Measurements from ENCODE around the gene RAD51B.
"Not testable (repeated sequence)": the region's sequence is repeated elsewhere in the genome, so short reads cannot be mapped to it uniquely, and the experiment has no call there.

The RAD51B gene

DNA sequence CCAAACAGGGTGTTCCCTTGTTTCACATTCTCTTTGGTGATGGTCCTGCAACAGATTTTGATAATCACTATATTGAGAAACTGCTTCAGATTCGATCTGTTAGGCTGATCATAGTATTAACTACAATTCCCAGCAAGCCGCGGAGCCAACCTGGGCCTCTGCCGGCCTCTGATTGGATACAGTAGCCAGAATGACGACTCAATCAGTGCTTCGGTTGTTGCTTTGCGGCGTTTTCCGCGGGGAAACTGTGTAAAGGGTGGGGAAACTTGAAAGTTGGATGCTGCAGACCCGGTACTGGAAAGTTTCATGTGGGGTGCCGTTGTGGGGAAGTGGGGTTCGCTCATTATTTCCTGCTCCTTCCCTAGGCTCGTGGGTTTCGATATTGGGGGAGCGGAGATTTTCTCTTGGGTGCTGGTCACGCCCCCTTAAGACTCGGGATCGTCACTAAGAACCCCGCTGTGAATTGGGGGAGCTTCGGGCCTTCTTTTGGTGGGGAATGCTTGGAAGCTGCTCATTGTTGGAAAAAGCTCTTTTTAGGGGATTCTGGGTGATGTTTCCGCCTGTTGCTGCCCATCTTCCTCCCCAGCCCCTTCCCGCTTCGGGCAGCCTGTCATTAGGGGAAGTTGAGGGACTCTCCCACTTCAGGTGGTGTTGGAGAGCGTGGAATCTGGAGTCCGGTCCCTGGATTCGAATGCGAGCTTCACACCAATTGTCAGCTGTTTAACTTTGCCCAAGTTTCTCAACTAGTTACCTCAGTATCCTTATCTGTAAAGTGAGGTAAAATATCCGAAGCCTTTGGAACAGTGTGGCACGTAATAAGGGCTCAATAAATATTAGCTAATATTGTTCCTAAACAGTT, at the start of gene RAD51B:
Gene RAD51B, plus strand, starts transcription at position 217 of the 859 bp plus-strand sequence.
- DNase-seq (ENCODE audit: low spot score), result peak; percentile 90

DNA sequence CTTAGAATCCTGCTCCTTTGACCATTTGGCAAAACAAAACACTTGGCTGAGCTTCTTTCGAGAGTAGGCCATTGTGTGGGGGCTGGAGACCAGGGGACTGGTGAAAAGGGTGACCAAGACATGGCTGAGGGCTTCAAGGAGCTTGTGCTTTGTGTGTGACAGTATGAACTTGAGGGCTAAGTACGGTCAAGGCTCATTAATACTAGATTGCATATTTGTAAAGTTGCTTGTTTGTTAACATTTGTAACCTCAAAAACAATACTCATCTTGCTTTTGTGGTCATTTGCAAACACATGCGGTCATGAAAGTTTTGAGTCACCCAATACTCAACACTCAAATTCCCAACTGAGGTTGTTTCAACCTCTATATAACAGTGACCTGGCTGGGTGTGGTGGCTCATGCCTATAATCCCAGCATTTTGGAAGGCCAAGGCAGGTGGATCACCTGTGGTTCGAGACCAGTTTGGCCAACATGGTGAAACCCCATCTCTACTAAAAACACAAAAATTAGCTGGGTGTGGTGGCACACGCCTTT, 45.7 kb upstream of the RAD51B start:
- DNase-seq (ENCODE audit: low spot score), result no peak

DNA sequence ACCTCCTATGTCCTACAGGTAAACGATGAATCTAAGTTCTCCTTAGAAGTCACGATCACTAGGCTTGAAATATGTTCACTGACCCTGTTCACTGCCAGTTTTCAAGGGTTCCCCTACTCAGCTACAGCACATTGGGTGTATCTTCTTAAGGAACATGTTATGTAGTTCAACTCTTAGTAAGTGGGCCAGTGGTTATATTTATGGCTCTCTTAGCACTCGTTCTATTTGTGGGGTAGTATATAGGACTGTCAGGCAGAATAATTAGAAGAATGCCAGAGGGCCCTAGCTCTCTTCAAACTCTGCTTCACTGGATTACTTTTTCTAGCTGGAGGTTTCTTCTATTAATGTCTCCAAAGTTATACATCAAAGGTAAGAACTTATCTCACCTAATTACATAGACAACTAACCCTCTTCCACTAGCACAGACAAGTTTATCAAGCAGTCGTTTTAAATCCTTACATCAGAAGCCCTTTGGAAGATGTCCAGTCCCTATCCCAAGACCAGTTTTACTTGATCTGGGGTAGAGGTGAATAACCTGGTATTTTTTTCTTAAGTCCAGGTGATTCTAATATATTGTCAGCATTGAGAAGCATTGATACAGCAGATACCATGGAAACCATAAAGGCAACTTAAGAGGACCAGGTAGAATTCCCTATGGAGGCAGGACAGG, 42.8 kb upstream of the RAD51B start:
- no peak for DNase-seq (ENCODE audit: low spot score)

DNA sequence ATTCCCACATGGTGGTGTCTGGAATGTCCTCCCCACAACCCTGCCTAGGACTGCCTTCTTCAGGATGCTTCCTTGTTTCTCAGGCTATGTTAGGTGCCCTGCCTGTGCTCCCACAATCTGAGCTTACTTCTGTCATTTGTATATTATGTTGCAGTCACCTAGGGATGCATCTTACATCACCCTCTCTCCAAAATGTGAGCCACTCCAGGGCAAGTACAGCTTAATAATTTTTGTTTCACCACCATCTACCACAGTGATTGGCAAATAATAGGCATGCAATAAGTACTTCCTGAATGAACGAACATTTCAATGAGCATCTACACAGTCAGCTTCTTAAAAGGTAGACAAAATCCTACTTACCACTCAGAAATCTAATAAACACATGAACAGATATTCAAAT, 40.8 kb upstream of the RAD51B start:
- no peak for DNase-seq (ENCODE audit: low spot score)

DNA sequence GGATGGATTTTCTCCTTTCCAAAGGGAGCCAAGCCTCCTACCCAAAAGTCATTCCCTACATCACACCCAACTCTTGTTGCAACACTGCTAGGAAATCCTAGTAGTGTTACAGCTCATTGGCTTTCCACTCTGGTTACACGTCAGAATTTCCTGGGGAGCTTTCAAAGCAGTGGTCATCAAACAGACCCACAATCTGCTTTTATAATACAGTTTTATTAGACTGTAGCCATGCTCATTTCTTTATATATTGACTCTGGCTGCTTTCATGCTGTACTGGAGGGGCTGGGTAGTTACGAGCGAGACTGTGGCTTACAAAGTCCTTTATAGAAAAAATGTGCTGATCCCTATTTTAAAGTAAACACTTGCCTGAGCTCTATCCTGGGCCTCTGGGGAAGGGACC, 37.5 kb upstream of the RAD51B start:
- no peak for DNase-seq (ENCODE audit: low spot score)

DNA sequence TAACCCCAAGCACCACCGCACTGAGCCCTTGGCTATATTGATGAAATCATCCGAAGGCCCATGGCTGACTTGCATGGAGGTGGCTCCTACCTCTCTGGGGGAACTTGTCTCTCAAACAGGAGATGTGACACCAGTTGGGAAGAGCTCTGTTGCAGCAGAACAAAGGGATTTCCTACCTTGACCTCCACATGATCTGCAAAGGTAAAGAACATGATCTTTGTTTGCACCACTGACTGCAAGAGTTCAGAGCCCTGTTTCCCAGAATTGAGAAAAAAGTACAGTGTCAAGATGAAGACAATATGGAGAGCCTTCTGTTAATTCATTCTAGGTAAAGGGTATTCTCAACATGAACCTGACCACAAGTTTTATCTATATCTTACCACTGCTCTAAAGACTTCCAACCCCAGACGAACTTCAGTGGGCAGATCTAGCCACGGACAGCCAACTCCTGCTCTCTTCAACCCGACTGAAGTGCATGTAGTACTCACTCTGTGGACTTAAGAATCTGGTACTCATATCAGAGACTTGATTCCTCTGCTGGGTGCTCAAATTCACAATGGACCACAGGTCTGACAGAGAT, 35.2 kb upstream of the RAD51B start:
- no peak for DNase-seq (ENCODE audit: low spot score)

DNA sequence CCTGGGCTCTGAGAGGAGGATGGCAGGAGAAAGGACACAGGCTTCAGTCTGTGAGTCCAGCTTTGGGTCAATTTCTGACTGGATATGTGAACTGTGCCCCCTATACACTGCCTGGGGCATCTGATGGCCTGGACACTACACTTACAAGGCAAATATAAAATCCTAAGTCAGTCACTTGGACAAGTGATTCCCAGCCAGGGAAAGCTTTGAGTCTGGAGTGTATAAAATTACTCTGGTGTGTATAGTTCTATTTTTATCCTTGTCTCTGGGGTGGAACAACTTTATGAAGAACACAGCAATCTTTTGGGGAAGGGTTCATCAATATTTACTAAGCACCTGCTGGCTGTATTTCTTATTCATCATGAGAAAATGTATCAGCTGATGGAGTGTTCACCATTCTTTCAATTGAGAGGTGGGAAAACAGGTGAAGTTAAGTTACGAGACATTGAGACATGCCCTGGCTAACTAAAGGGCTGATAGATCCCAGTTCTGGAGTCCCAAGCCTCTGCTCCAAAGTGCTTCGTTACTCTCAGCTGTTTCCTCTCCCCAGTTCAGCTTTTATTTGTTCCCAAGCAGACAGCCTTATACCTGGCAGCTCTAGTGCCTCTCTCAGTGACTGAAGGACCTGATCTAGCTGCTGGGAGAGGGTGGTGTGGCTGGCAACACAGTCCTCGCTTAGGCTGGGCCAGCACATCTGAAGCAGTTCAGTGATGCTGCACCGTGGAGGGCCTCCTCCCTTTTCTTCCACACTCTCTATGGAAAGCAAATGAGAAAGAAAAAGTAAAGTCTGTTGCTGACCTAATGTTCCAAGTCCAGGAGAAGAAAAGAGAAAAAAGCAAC, 34.1 kb upstream of the RAD51B start:
- no peak for DNase-seq (ENCODE audit: low spot score)

DNA sequence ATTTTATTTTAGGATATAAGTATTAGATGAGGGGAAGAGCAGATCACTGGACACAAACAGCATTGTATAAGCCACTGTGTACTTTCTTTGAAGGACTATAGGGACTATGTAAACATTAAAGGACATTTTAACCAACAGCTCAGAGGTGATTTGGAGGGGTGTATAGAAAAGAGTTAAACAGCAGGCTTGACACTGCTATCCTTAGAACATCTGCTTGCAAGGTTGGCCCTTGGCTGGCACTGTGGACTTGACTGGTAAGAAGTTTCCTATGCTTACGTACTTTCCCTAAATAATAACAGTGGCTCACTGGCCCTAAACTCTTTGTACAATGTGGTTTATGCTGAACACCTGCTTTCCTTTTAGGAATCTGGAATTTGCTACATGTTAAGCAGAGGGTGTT, 31.9 kb upstream of the RAD51B start:
- DNase-seq (ENCODE audit: low spot score), result no peak

DNA sequence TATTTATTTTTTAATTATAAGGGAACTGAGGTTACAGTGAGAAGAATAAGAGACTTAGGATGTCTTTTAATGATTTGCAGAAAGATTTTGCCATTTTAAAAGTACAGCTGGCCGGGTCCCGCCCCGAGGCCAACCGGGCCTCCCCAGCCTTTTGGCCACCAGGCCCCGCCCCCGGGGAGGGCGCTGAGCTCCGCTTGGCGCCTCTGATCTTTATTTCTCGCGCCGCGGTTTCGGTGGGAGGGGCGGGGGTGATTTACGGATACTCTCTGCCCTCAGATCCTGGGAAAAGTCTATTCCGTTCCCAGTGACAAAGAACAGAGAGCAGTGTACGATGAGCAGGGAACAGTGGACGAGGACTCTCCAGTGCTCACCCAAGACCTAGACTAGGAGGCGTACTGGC, 20.8 kb upstream of the RAD51B start:
- no peak for DNase-seq (ENCODE audit: low spot score)

DNA sequence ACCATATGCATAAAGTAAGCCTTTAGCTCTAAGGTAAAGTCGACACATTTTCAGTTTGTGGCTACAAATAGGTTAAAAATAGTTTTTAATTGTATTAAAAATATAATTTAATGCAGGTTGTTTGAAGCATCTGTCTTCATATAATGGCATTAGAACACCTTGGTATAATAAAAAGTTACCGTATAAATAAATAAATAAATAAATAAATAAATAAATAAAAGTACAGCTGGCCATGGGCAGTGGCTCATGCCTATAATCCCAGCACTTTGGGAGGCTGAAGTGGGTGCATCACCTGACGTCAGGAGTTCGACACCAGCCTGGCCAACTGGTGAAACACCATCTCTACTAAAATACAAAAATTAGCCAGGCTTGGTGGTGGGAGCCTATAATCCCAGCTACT, 18.8 kb upstream of the RAD51B start:
- no peak for DNase-seq (ENCODE audit: low spot score)

DNA sequence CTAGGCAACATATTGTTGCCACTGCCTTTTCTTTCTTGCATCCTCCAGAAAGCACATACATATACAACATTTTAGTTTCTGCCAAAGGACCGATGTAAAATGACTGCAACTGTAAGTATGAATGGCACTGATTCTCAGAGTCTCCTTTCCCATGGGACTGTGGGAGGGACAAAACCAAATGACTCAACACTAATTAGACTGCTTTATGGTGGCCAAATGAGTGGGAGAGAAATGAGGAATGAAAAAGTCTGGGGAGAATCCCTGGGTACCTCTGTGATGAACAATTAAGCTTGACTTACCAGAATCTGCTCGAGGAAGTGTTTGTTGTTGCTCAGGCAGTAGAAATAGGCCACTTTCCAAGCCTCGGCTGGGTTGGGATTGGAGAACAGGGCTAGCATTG, 13.3 kb upstream of the RAD51B start:
- no peak for DNase-seq (ENCODE audit: low spot score)

DNA sequence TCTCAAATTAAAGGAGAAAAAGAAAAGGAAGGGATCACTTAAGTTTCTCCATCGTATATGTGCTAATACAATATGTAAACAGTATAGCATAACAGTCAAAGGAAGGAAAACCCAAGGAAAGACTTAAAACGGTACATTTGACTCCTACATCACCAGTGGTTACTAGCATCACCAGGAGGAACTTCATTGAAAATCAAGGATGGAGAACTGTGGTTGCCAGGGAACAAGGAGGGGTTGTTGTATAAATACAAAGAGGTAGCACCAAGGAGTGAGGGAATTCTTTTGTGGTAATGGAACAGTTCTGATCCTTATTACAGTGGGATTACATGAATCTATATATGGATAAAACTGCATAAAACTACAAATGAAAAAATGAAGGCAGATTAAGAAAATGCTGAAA, 4.8 kb upstream of the RAD51B start:
- DNase-seq (ENCODE audit: low spot score), result peak; percentile 63

DNA sequence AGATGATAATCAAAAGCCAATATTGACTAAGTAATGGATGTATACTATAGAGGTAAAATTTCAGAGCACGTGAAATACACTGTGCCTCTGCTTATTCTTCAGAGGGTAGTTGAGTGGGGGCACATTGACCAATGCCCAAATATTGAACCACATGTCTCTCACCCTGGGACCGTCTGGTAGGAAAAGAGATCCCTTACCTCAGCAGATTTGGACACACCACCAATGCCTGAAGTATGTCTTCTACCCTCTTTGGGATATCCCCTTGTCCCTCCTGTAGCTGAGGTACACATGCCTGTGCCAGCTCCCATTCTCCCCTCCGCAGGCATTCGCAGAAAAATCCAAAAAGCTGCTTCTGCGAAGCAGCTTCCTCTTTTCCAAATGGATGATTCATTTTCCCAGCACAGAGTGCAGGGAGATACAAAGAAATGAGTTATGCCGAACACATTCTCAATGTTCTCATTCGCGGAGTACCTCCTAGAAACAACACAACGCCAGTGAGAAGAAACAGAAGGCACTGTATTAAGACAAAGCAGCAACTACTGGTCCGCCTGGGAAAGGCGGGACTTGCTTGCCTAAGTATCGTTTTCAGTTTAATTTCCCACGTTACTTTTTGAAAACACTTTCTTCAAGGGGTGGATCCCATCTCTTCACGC, 3.9 kb upstream of the RAD51B start:
- peak; percentile 68 for DNase-seq (ENCODE audit: low spot score)

DNA sequence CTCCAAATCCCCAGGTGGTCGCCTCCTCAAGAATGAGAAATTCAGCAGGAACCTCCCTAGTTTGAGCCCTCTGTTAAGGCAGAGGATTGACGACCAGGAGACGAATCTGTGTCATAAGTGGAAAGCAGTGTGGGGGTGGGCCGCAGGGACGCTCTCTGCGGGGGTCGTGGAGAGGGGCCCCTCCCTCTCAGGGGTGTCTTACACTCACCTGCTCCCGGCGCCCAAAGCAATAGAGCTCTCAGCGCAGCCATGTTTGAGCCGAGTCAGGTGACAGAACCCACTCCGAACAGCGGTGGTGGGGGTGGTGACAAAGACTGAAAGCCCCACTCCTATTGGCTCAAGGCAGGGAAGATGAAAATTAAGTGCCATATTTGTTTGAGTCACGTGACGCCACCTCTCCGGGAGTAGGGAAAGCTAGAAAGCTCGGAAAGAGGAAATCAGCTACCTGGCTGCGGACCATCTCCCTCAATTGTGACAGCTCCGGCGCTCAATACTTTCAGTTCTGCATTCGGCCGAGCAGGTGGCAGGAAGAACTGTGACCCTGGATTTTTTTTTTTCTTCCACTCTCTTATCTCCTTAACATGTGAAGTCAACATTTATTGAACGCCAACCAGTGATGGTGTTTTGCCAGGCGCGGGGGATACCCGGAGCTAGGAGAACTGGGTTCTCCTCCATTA, 3.1 kb upstream of the RAD51B start, which contains the start of gene ZFYVE26:
Gene ZFYVE26, minus strand, starts transcription at position 265 of the 677 bp plus-strand sequence. CDS start 627 bp downstream, outside the sequence.
- DNase-seq (ENCODE audit: low spot score), result peak; percentile 98

DNA sequence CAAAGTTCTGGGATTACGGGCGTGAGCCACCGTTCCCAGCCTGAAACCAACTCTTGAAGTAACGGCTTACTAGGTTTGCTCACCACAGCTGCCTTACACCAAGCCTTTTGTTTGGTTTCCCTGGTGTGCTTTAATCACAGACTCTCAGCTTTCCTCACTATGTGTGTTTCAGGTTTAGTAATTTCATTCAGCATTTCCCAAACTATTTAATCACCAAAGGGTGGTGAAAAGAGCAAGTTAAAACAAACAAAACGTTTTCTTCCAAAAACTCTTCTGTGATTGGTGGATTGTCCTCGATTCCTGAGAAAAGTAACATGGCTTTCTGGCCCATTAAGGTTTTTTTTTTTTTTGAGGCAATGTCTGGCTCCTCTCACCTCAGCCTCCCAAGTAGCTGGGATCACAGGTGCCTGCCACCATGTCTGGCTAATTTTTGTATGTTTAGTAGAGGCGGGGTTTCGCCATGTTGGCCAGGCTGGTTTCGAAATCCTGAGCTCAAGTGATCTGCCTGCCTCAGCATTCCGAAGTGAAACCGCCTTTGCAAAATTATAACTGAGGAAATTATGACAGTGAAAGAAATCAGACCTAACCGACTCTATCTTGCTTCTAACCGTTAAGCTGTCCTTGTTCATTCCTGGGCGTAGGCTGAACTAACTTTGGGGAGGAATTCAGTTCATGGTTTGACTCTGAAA, 1.7 kb upstream of the RAD51B start:
- no peak for DNase-seq (ENCODE audit: low spot score)

DNA sequence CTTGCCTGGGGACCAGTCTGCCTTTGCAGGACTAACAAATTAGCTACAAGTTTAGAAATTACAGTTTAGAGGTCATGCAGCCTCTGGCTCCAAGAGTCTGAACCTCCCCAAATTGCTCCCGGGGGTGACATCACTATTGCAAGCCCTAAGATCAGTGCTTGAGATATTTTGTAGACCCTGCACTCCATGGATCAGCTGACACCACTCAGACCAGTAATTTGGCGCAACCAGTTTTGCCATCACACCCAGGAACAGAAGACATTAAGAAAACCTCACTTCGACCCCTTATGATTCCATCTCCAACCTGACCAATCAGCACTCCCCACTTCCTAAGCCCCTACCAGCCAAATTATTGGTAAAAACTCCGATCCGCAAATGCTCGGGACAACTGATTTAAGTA, 1.1 kb upstream of the RAD51B start:
- DNase-seq (ENCODE audit: low spot score), result not testable (repeated sequence)

DNA sequence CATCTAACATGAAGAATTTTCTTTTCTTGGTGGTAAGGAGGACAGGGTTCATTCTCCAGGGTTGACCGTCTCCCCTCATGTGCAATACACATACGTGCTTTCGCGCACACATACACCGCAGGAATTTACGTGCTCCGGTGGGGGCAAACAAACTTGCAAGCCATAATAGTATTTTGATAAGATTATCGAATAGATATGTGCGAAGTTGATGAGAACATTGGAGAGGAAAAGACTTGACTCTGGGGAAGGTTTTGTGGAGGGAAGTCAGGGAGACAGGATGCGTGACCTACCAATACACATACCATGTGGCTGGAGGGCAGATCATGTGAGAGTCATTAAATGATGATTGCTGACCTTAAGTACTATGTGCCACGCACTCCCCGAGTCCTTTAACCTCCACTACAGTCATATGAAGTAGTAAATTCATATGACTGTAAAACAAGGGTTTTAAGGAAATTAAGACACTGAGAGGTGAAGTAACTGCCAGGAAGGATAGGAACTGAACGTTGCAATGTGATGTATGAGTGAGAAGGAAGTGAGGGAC, 921 bp downstream of the RAD51B start:
- peak; percentile 90 for DNase-seq (ENCODE audit: low spot score)

DNA sequence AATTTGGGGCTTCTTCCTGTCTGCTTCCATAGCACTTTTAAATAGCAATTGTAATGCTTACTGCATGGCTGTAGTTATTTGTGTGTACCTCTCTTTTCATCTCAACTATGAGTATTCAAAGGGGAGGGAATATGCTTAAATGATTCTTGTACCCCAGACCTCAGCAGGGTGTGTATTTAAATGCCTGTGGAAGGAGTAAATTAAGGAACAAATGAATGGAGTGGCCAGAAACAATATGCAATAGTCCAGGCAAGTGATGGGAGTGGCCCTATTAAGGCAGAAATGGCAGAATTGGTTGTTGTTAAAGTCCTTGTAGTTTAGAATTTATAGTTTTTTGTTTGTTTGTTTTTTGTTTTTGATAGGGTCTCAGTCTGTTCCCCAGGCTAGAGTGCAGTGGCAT, 1.5 kb downstream of the RAD51B start:
- DNase-seq (ENCODE audit: low spot score), result no peak

DNA sequence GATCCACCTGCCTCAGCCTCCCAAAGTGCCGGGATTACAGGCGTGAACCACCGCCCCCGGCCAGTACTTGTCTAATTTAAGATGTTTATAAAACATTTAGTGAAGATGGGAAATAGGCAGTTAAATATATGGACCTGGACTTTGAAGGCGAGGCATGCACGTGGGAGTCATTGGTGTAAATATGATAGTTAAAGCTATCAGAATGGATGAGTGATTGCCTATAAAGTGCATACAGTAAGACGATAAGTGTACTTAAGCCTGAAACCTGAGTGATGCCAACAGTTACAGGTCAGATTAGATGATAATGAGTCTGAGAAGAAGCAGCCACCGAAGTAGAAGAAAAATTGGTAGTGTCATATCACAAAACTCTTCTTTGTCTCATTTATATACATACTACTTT, 11.5 kb downstream of the RAD51B start:
- DNase-seq (ENCODE audit: low spot score), result no peak

DNA sequence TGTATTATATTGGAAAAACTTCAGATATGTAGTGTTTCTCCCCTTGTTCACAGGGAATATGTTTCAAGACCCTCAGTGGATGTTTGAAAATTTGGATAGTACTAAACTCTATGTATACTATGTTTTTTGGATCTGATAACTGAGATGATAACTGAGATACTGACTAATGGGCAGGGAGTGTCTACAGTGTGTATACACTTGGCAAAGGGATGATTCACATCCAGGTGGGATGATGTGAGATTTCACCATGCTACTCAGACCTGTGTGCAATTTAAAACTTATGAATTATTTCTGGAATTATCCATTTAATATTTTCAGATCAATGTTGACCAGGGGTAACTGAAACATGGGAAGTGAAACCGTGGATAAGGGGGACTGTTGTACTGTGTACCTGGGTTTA, 13.8 kb downstream of the RAD51B start:
- no peak for DNase-seq (ENCODE audit: low spot score)

Data from RKO (cell line).